ENCODE data around the gene NHLRC3.

Gene NHLRC3

GRCh38 chr13:39048806-39049205 is 10.6 kb downstream of the NHLRC3 start:
- Histone ChIP-seq H3K27ac (ENCODE audit: poor library complexity, severe bottlenecking) (no peak overlapping the region), H3K9me3 (ENCODE audit: severe bottlenecking) (no peaks in the 10 kb centered on the region), H3K4me3 (ENCODE audit: severe bottlenecking) (no peak overlapping the region), H3K4me1 (ENCODE audit: insufficient read depth, poor library complexity, severe bottlenecking) (no peaks in the 10 kb centered on the region), H3K27me3 (ENCODE audit: insufficient read depth, poor library complexity, severe bottlenecking) (no peaks in the 10 kb centered on the region), H3K36me3 (ENCODE audit: low read depth) (peaks cover 13% of the 10 kb centered on the region)
- TF ChIP-seq CTCF (IDR thresholded peaks at IDR 0.05; ENCODE audit: poor library complexity, severe bottlenecking): no peak
- no peak for ATAC-seq (ENCODE audit: low read depth)
- no peak for DNase-seq (ENCODE audit: low spot score)

GRCh38 chr13:39049274-39049673 is 11.0 kb downstream of the NHLRC3 start:
- Histone ChIP-seq H3K27ac (ENCODE audit: poor library complexity, severe bottlenecking) (no peak overlapping the region), H3K4me3 (ENCODE audit: severe bottlenecking) (no peak overlapping the region), H3K4me1 (ENCODE audit: insufficient read depth, poor library complexity, severe bottlenecking) (no peaks in the 10 kb centered on the region), H3K9me3 (ENCODE audit: severe bottlenecking) (no peaks in the 10 kb centered on the region), H3K36me3 (ENCODE audit: low read depth) (peaks cover 13% of the 10 kb centered on the region), H3K27me3 (ENCODE audit: insufficient read depth, poor library complexity, severe bottlenecking) (no peaks in the 10 kb centered on the region)
- no peak for ATAC-seq (ENCODE audit: low read depth)
- TF ChIP-seq CTCF (IDR thresholded peaks at IDR 0.05; ENCODE audit: poor library complexity, severe bottlenecking): no peak
- DNase-seq (ENCODE audit: low spot score): no peak

- Histone ChIP-seq H3K4me1 (ENCODE audit: insufficient read depth, poor library complexity, severe bottlenecking) (no peaks in the 10 kb centered on the region), H3K4me3 (ENCODE audit: severe bottlenecking) (no peak overlapping the region), H3K36me3 (ENCODE audit: low read depth) (peaks cover 13% of the 10 kb centered on the region), H3K27me3 (ENCODE audit: insufficient read depth, poor library complexity, severe bottlenecking) (no peaks in the 10 kb centered on the region), H3K27ac (ENCODE audit: poor library complexity, severe bottlenecking) (no peak overlapping the region), H3K9me3 (ENCODE audit: severe bottlenecking) (no peaks in the 10 kb centered on the region)
- ATAC-seq (ENCODE audit: low read depth) (no peak), DNase-seq (ENCODE audit: low spot score) (no peak)
- TF ChIP-seq CTCF (IDR thresholded peaks at IDR 0.05; ENCODE audit: poor library complexity, severe bottlenecking): peak; percentile 56
Measured at GRCh38 chr13:39051157-39051556, 12.9 kb downstream of the NHLRC3 start.

GRCh38 chr13:39052944-39053343 is 14.7 kb downstream of the NHLRC3 start:
- no peak for TF ChIP-seq CTCF (IDR thresholded peaks at IDR 0.05; ENCODE audit: poor library complexity, severe bottlenecking)
- ATAC-seq (ENCODE audit: low read depth) (no peak), DNase-seq (ENCODE audit: low spot score) (no peak)
- Histone ChIP-seq H3K4me3 (ENCODE audit: severe bottlenecking) (no peak overlapping the region), H3K27me3 (ENCODE audit: insufficient read depth, poor library complexity, severe bottlenecking) (no peaks in the 10 kb centered on the region), H3K36me3 (ENCODE audit: low read depth) (peaks cover 5% of the 10 kb centered on the region; the same call in 1 of the 2 replicates), H3K4me1 (ENCODE audit: insufficient read depth, poor library complexity, severe bottlenecking) (no peaks in the 10 kb centered on the region), H3K9me3 (ENCODE audit: severe bottlenecking) (no peaks in the 10 kb centered on the region), H3K27ac (ENCODE audit: poor library complexity, severe bottlenecking) (no peak overlapping the region)

- no peak for TF ChIP-seq CTCF (IDR thresholded peaks at IDR 0.05; ENCODE audit: poor library complexity, severe bottlenecking)
- Histone ChIP-seq H3K9me3 (ENCODE audit: severe bottlenecking) (no peaks in the 10 kb centered on the region), H3K4me3 (ENCODE audit: severe bottlenecking) (no peak overlapping the region), H3K27ac (ENCODE audit: poor library complexity, severe bottlenecking) (no peak overlapping the region), H3K36me3 (ENCODE audit: low read depth) (peaks cover 5% of the 10 kb centered on the region; the same call in 1 of the 2 replicates), H3K27me3 (ENCODE audit: insufficient read depth, poor library complexity, severe bottlenecking) (no peaks in the 10 kb centered on the region), H3K4me1 (ENCODE audit: insufficient read depth, poor library complexity, severe bottlenecking) (no peaks in the 10 kb centered on the region)
- DNase-seq (ENCODE audit: low spot score) (no peak), ATAC-seq (ENCODE audit: low read depth) (no peak)
Measured at GRCh38 chr13:39054112-39054511, 15.9 kb downstream of the NHLRC3 start.

Data from RWPE2 (cell line).